Glutamatergic neuron (in vitro differentiated cells): Measurements from ENCODE around the gene SLC5A6. TPM values are rescaled to one million over a fixed set of nuclear protein-coding genes. Genes with fewer than 3 reads are reported as not detected.

Experiments used
- DNase-seq: peaks from one replicate; pipeline ENCODE4 v3.0.0; 2022
- H3K27ac Mint-ChIP-seq: one replicate; pipeline ENCODE4 v1.8.0; 2020; ENCODE audit warnings: mild to moderate bottlenecking, mixed read lengths, inconsistent platforms; ENCODE audit not compliant: unreplicated experiment
- H3K27me3 Mint-ChIP-seq: one replicate; pipeline ENCODE4 v1.8.0; 2020; ENCODE audit warnings: mild to moderate bottlenecking, moderate library complexity, mixed read lengths, inconsistent platforms; ENCODE audit not compliant: unreplicated experiment
- H3K36me3 Mint-ChIP-seq: one replicate; pipeline ENCODE4 v1.8.0; 2020; ENCODE audit warnings: mild to moderate bottlenecking, mixed read lengths, inconsistent platforms; ENCODE audit not compliant: unreplicated experiment
- H3K4me1 Mint-ChIP-seq: one replicate; pipeline ENCODE4 v1.8.0; 2020; ENCODE audit warnings: mild to moderate bottlenecking, low read depth, mixed read lengths, inconsistent platforms; ENCODE audit not compliant: unreplicated experiment
- H3K4me3 Mint-ChIP-seq: one replicate; pipeline ENCODE4 v1.8.0; 2020; ENCODE audit warnings: mild to moderate bottlenecking, mixed read lengths, inconsistent platforms; ENCODE audit not compliant: unreplicated experiment
- H3K9me3 Mint-ChIP-seq: one replicate; pipeline ENCODE4 v1.8.0; 2020; ENCODE audit warnings: mild to moderate bottlenecking, moderate library complexity, mixed read lengths, inconsistent platforms; ENCODE audit not compliant: unreplicated experiment
- CTCF ChIP-seq: fragments of 200-600 bp; sonication (generic); IDR thresholded peaks from one replicate; pipeline ENCODE4 v1.5.0; 2021; ENCODE audit not compliant: partially characterized antibody, unreplicated experiment
- total RNA-seq: library from RNA; stranded (reverse); fragmentation: NEBNext Ultra II Directional; extraction: Animal tissue kit (Norgen Biotek cat#: 25700); gene quantifications from one replicate; pipeline ENCODE4 v1.2.1, GENCODE V29; 2021; ENCODE audit not compliant: unreplicated experiment

SLC5A6 gene
- total RNA-seq, 1 donor from 2014 or later = 40.0 TPM

- Mint-ChIP-seq H3K4me1 (peaks cover 5% of the 10 kb centered on the region), H3K4me3 (no peak overlapping the region), H3K27ac (no peak overlapping the region), H3K9me3 (no peaks in the 10 kb centered on the region), H3K36me3 (no peaks in the 10 kb centered on the region), H3K27me3 (peaks cover 4% of the 10 kb centered on the region)
- TF ChIP-seq CTCF = no peak
- no peak for DNase-seq
Measured at GRCh38 chr2:27219091-27219490, 7.0 kb upstream of the SLC5A6 start.

- Mint-ChIP-seq H3K4me1 (peaks cover 5% of the 10 kb centered on the region), H3K36me3 (no peaks in the 10 kb centered on the region), H3K27me3 (peaks cover 4% of the 10 kb centered on the region), H3K27ac (no peak overlapping the region), H3K4me3 (peak overlapping the region; percentile 96), H3K9me3 (no peaks in the 10 kb centered on the region)
- TF ChIP-seq CTCF = no peak
- DNase-seq = no peak
Measured at GRCh38 chr2:27218614-27219013, 6.5 kb upstream of the SLC5A6 start.

DNA sequence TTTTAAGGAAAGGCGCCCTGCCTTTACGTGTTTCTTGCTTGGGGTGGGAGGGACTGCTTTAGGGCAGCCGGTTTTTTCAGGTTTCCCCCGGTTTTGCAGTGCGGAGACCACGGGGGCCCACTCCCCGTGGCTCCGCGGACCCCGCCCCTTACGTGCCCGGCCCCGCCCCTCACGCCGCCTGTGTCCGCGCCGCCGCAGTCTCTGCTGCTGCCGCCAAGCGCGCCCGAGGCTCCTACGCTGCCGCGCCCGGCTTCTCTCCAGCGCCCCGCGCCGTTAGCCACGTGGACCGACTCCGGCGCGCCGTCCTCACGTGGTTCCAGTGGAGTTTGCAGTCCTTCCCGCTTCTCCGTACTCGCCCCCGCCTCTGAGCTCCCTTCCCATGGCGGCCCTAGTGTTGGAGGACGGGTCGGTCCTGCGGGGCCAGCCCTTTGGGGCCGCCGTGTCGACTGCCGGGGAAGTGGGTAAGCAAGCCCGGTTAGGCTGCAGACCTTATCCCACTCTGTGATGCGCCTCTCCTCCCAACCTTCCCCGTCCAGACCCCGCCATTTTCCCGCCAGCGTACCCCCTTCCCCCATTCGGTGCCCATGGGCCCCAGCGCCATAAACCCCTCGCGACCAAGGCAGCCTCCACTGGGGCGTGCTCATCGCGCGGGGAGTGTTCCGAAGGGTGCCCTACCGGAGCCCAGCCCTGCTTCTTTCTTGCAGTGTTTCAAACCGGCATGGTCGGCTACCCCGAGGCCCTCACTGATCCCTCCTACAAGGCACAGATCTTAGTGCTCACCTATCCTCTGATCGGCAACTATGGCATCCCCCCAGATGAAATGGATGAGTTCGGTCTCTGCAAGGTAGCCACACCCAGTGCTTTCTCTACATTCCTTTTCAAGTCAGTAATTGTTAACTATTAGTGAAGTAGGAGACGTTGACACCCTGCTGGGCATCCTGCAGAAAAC, 5.4 kb upstream of the SLC5A6 start, which contains the start of gene CAD:
TSS of gene CAD (plus strand) at position 197 of the 949 bp plus-strand sequence. CDS start at position 380, 183 bp downstream.
- Mint-ChIP-seq H3K4me3 (peak within 1 kb of the TSS; percentile 96), H3K36me3 (no peaks in the 10 kb centered on the region), H3K9me3 (peaks cover 2% of the 10 kb centered on the region), H3K4me1 (peaks cover 5% of the 10 kb centered on the region), H3K27me3 (peaks cover 6% of the 10 kb centered on the region), H3K27ac (peak within 1 kb of the TSS; percentile 53)
- no peak for TF ChIP-seq CTCF
- DNase-seq = peak; percentile 93

DNA sequence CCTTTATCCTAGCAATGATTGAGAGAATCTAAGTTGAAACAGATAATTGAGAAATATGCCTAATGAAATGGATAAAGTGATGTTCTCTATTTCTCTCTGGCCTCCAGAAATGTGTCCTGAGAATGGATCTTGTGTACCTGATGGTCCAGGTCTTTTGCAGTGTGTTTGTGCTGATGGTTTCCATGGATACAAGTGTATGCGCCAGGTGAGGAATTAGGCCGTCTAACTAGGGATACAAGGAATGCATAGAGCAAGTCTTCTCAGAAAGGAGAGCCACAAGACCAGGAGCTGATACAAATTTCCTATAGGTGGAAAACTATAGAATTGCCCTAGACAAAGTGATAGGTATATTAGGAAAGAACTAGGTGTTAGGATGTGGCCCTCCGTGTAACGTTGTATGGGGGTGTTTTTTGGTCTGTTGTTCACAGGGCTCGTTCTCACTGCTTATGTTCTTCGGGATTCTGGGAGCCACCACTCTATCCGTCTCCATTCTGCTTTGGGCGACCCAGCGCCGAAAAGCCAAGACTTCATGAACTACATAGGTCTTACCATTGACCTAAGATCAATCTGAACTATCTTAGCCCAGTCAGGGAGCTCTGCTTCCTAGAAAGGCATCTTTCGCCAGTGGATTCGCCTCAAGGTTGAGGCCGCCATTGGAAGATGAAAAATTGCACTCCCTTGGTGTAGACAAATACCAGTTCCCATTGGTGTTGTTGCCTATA, 4.5 kb upstream of the SLC5A6 start:
- Mint-ChIP-seq H3K27me3 (peaks cover 7% of the 10 kb centered on the region), H3K36me3 (no peaks in the 10 kb centered on the region), H3K4me1 (peaks cover 5% of the 10 kb centered on the region), H3K27ac (peak overlapping the region; percentile 1), H3K9me3 (peaks cover 2% of the 10 kb centered on the region), H3K4me3 (peak overlapping the region; percentile 96)
- no peak for DNase-seq
- no peak for TF ChIP-seq CTCF

DNA sequence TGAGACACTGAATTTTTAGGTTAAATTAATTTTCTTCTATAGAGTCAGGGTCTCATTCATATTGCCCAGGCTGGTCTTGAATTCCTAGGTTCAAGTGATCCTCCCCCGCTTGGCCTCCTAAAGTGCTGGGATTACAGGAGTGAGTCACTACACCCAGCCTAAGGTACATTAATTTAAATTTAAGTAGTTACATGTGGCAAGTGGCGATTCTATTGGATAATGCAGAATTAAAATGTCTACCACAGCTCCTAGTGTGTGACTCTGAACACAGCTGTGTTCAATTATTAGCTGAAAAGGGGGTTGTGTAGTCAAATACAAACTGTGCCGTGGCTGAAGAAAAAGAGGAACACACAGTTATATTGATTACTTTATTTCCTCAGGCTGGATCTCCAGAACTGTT, 2.9 kb upstream of the SLC5A6 start:
- no peak for TF ChIP-seq CTCF
- peaks cover 7% of the 10 kb centered on the region for H3K27me3 Mint-ChIP-seq
- no peak overlapping the region for H3K4me3 Mint-ChIP-seq
- no peak overlapping the region for H3K27ac Mint-ChIP-seq
- peaks cover 2% of the 10 kb centered on the region for H3K9me3 Mint-ChIP-seq
- H3K36me3 Mint-ChIP-seq = no peaks in the 10 kb centered on the region
- DNase-seq = no peak
- peaks cover 5% of the 10 kb centered on the region for H3K4me1 Mint-ChIP-seq
